Measurements from ENCODE around the gene RFTN1.

RFTN1 gene

GRCh38 chr3:16346413-16347081 lies 167.0 kb downstream of the RFTN1 start:
- no peak for DNase-seq

GRCh38 chr3:16343101-16343500 lies 170.4 kb downstream of the RFTN1 start:
- no peak for DNase-seq

- no peak for DNase-seq
These were observed 174.5 kb downstream of the RFTN1 start for GRCh38 chr3:16338999-16339398.

GRCh38 chr3:16337856-16338540 lies 175.5 kb downstream of the RFTN1 start:
- no peak for DNase-seq

- no peak for DNase-seq
These were observed 176.7 kb downstream of the RFTN1 start for GRCh38 chr3:16336825-16337224.

- no peak for DNase-seq
These were observed 177.5 kb downstream of the RFTN1 start for GRCh38 chr3:16335772-16336645.

- no peak for DNase-seq
These were observed 178.2 kb downstream of the RFTN1 start for GRCh38 chr3:16335333-16335732.

- no peak for DNase-seq
These were observed 178.6 kb downstream of the RFTN1 start for GRCh38 chr3:16334909-16335308.

- DNase-seq, result no peak
These were observed 180.5 kb downstream of the RFTN1 start for GRCh38 chr3:16332904-16333426.

GRCh38 chr3:16331319-16331883 lies 182.1 kb downstream of the RFTN1 start:
- DNase-seq, result no peak

- DNase-seq, result no peak
These were observed 183.1 kb downstream of the RFTN1 start for GRCh38 chr3:16330351-16330750.

- no peak for DNase-seq
These were observed 183.7 kb downstream of the RFTN1 start for GRCh38 chr3:16329826-16330129.

GRCh38 chr3:16329036-16329825 lies 184.3 kb downstream of the RFTN1 start:
- DNase-seq, result peak; percentile 6

- no peak for DNase-seq
These were observed 185.4 kb downstream of the RFTN1 start for GRCh38 chr3:16328124-16328523.

- no peak for DNase-seq
These were observed 186.7 kb downstream of the RFTN1 start for GRCh38 chr3:16326724-16327349.

GRCh38 chr3:16325850-16326249 lies 187.6 kb downstream of the RFTN1 start:
- DNase-seq, result no peak

- no peak for DNase-seq
These were observed 189.8 kb downstream of the RFTN1 start for GRCh38 chr3:16323737-16324136.

GRCh38 chr3:16322189-16322588 lies 191.3 kb downstream of the RFTN1 start:
- no peak for DNase-seq

GRCh38 chr3:16320711-16321110 lies 192.8 kb downstream of the RFTN1 start:
- DNase-seq, result no peak

- no peak for DNase-seq
These were observed 193.8 kb downstream of the RFTN1 start for GRCh38 chr3:16319723-16320122.

GRCh38 chr3:16319307-16319706 lies 194.2 kb downstream of the RFTN1 start:
- DNase-seq, result no peak

- DNase-seq, result no peak
These were observed 195.3 kb downstream of the RFTN1 start for GRCh38 chr3:16318176-16318575.

All from NCI-H187 treated with DMSO at 0.1 percent for 48 hours (cell line).